Heart right ventricle (tissue), 16 donors: ENCODE measurements around the gene FBXO9. TPM values are rescaled to one million over a fixed set of nuclear protein-coding genes. Genes with fewer than 3 reads are reported as not detected.
"Not testable (repeated sequence)": the region's sequence is repeated elsewhere in the genome, so short reads cannot be mapped to it uniquely, and the experiment has no call there.

Experiments
- ATAC-seq, 8 donors: fragments of 200-7000 bp; cut with Tn5 transposase; one replicate each; pipeline ENCODE4 v1.9.1; 2020; ENCODE audit warnings: mild to moderate bottlenecking in 8 of 8, moderate library complexity in 8 of 8, moderate number of reproducible peaks in 1 of 8
- DNase-seq, 2 donors: peaks; one replicate each; pipeline ENCODE4 v3.0.0-alpha.2; 2020
- H3K27ac ChIP-seq, 10 donors: fragments of 200-600 bp; sonication (generic) in 2 of 10; one replicate each; pipeline versions ENCODE4 v1.5.0 to v1.8.0; 2020 to 2022; ENCODE audit warnings: mild to moderate bottlenecking in 3 of 10
- H3K27me3 ChIP-seq, 7 donors: fragments of 200-600 bp; one replicate each; pipeline ENCODE4 v1.8.0; 2021 to 2022; ENCODE audit warnings: mild to moderate bottlenecking in 2 of 7
- H3K36me3 ChIP-seq, 9 donors: fragments of 200-600 bp; sonication (generic) in 1 of 9; one replicate each; pipeline versions ENCODE4 v1.5.0 to v1.8.0; 2020 to 2022; ENCODE audit warnings: mild to moderate bottlenecking in 2 of 9
- H3K4me1 ChIP-seq, 9 donors: fragments of 200-600 bp; sonication (generic) in 1 of 9; one replicate each; pipeline versions ENCODE4 v1.5.0 to v1.8.0; 2020 to 2022; ENCODE audit warnings: mild to moderate bottlenecking in 4 of 9
- H3K4me3 ChIP-seq, 10 donors: fragments of 200-600 bp; sonication (generic) in 2 of 10; one replicate each; pipeline versions ENCODE4 v1.5.0 to v1.8.0; 2020 to 2022; ENCODE audit warnings: mild to moderate bottlenecking in 7 of 10, moderate library complexity in 2 of 10
- H3K9me3 ChIP-seq, 11 donors: fragments of 200-600 bp in 10 of 11; sonication (generic) in 2 of 11; one replicate each; pipeline versions ENCODE4 v1.5.0 to v1.8.0; 2013 to 2022; ENCODE audit warnings: mild to moderate bottlenecking in 2 of 11, control low read depth in 1 of 11, moderate library complexity in 1 of 11
- CTCF ChIP-seq, 9 donors: fragments of 200-600 bp; sonication (generic) in 2 of 9; IDR thresholded peaks; one replicate each; pipeline versions ENCODE4 v1.5.0 to v1.8.0; 2021 to 2022; ENCODE audit warnings: antibody characterized with exemption in 9 of 9, mild to moderate bottlenecking in 5 of 9, moderate library complexity in 1 of 9
- WGBS, 2 donors: extraction: QIAGEN DNeasy Blood & Tissue Kit; methylation state at CpG; one replicate each; pipeline ENCODE4 v1.1.7; 2013; ENCODE audit warnings: inconsistent platforms in 1 of 2; 5-methylcytosine and 5-hydroxymethylcytosine counted together
- intact Hi-C, 10 donors: fragments of 100-400 bp; cut with DNase I; formaldehyde crosslinking; loops; one replicate each; pipeline versions ENCODE4 v1.11.1 to v1.14.2; 2022
- polyA plus RNA-seq, 2 donors: library from polyadenylated mRNA; stranded (reverse); fragments of 200-250 nt; gene quantifications; one replicate each; pipeline ENCODE4 v1.2.3, GENCODE V29; 2013
- total RNA-seq, 10 donors: library from RNA; stranded (reverse); fragmentation: NEBNext Ultra II Directional in 3 of 10; extraction: Animal tissue kit (Norgen Biotek cat#: 25700) in 3 of 10; gene quantifications; one replicate each; pipeline versions ENCODE4 v1.2.1 to v1.2.4, GENCODE V29; 2021 to 2023
- donor health status: Arrhythmogenic right ventricular cardiomyopathy.
- donor health status: ischemic (EF 13 %, LVEDD 7.1; RV severe dilation, severe dysfunction).
- donor health status: healthy with polysubstance abuse.
- donor health status: DM: no; HTN: yes; CAD: no.
- donor health status: DM: no; HTN: no; CAD: no.
- donor health status: ischemic (EF 25% LVEDD 6.9; RV normal size, moderate dysfunction).
- donor health status: ischemic (EF 25% LVEDD 5.7; RV mildly dilated, moderate dysfunction).
- donor health status: healthy.
- donor health status: DM: yes; HTN: yes; CAD: no.
- donor health status: Ischemic cardiomyopathy.
- donor health status: ischemic (EF 35%, LVEDD 5.7; RV mildly dilated, moderate dysfunction).
- donor health status: nonischemic (EF 11% LVEDD 7.7; RV severe dilation, severe dysfunction).
- donor health status: DM: yes; HTN: yes; CAD: no.
- donor health status: PGD.
- donor health status: ischemic (EF 29% LVEDD 5.4; RV normal size, mild dysfunction).
- donor health status: nonischemic (EF 23%, LVEDD 6.1; RV moderate dilation, normal function).

The FBXO9 gene
- total and polyA plus RNA-seq, 12 donors: 16.8 to 80.8 (median 61.8) TPM

GRCh38 chr6:53044572-53044971 is 20.6 kb upstream of the FBXO9 start:
- TF ChIP-seq CTCF (IDR thresholded peaks at IDR 0.05): no peak
- ATAC-seq: no peak
- intact Hi-C loops: loop anchor here in 2 of 10 donors (5.0 kb wide), 1 partner anchor 47 kb away; the partner anchor contains the start of gene GSTA4 (in 2 of the 2)
- no peak for DNase-seq
- Histone ChIP-seq H3K27ac (peak overlapping the region in 4 of 10 donors; percentile 78 to 85 (median 81)), H3K36me3 (peaks cover 0 to 18% (median 16%) of the 10 kb centered on the region in 9 donors), H3K4me1 (peaks cover 3 to 74% (median 52%) of the 10 kb centered on the region in 9 donors), H3K27me3 (no peaks in the 10 kb centered on the region), H3K9me3 (no peaks in the 10 kb centered on the region), H3K4me3 (no peak overlapping the region)
- 55 to 56% methylated on average over 4 of the region's 4 CpGs for WGBS, 2 donors

- TF ChIP-seq CTCF (IDR thresholded peaks at IDR 0.05): no peak
- H3K27me3 ChIP-seq: no peaks in the 10 kb centered on the region
- no peak for ATAC-seq
- H3K4me1 ChIP-seq: peaks cover 3 to 73% (median 48%) of the 10 kb centered on the region in 9 donors
- H3K27ac ChIP-seq: no peak overlapping the region
- H3K36me3 ChIP-seq: peaks cover 0 to 5% (median under 1%) of the 10 kb centered on the region in 9 donors
- no peak for DNase-seq
- peaks cover 0 to 2% (median 0%) of the 10 kb centered on the region in 11 donors for H3K9me3 ChIP-seq
- 97 to 98% methylated on average over 1 of the region's 1 CpG for WGBS, 2 donors
- no peak overlapping the region for H3K4me3 ChIP-seq
- intact Hi-C loops: no loop called here
Measured at GRCh38 chr6:53045891-53046673, 19.1 kb upstream of the FBXO9 start.

- no peaks in the 10 kb centered on the region for H3K27me3 ChIP-seq
- peaks cover 0 to 15% (median 0%) of the 10 kb centered on the region in 9 donors for H3K36me3 ChIP-seq
- no peak for DNase-seq
- no peak for ATAC-seq
- peaks cover 0 to 10% (median 0%) of the 10 kb centered on the region in 11 donors for H3K9me3 ChIP-seq
- peaks cover 0 to 51% (median 26%) of the 10 kb centered on the region in 9 donors for H3K4me1 ChIP-seq
- H3K4me3 ChIP-seq: peak overlapping the region in 1 of 10 donors; percentile 20
- no peak for TF ChIP-seq CTCF (IDR thresholded peaks at IDR 0.05)
- peak overlapping the region in 2 of 10 donors; percentile 21 to 52 for H3K27ac ChIP-seq
- intact Hi-C loops: no loop called here
- 83 to 92% methylated on average over 9 of the region's 9 CpGs for WGBS, 2 donors
Measured at GRCh38 chr6:53048431-53049195, 16.6 kb upstream of the FBXO9 start.

GRCh38 chr6:53049415-53049814 is 15.8 kb upstream of the FBXO9 start:
- Histone ChIP-seq H3K36me3 (peaks cover 0 to 15% (median 0%) of the 10 kb centered on the region in 9 donors), H3K27ac (peak overlapping the region in 1 of 10 donors; percentile 21), H3K4me3 (no peak overlapping the region), H3K4me1 (peaks cover 0 to 51% (median 22%) of the 10 kb centered on the region in 9 donors), H3K27me3 (no peaks in the 10 kb centered on the region), H3K9me3 (peaks cover 0 to 10% (median 0%) of the 10 kb centered on the region in 11 donors)
- peak in 3 of 8 donors; percentile 16 to 22 (median 21) for ATAC-seq
- TF ChIP-seq CTCF (IDR thresholded peaks at IDR 0.05): no peak
- DNase-seq: no peak
- intact Hi-C loops: no loop called here
- 44 to 62% methylated on average over 1 of the region's 1 CpG for WGBS, 2 donors

GRCh38 chr6:53052152-53052551 is 13.1 kb upstream of the FBXO9 start:
- H3K27ac ChIP-seq, H3K27me3 ChIP-seq, DNase-seq, ATAC-seq, intact Hi-C loops, H3K4me3 ChIP-seq: not testable (repeated sequence)
- Histone ChIP-seq H3K4me1 (peaks cover 0 to 67% (median 35%) of the 10 kb centered on the region in 9 donors), H3K9me3 (peaks cover 0 to 10% (median 0%) of the 10 kb centered on the region in 11 donors), H3K36me3 (peaks cover 0 to 15% (median 0%) of the 10 kb centered on the region in 9 donors)
- 95 to 96% methylated on average over 3 of the region's 3 CpGs for WGBS, 2 donors
